Measurements from ENCODE around the gene PAF1. TPM values are rescaled to one million over a fixed set of nuclear protein-coding genes. Genes with fewer than 3 reads are reported as not detected.
A peak's percentile ranks its signal among the peaks of the same experiment; 100 is the strongest.

The PAF1 gene
- total RNA-seq, 1 donor from 2014 or later, result 15.6 TPM

GRCh38 chr19:39388657-39389056 lies 2.2 kb downstream of the PAF1 start:
- Histone ChIP-seq H2AFZ (replicated peaks) (no peak overlapping the region), H3K4me1 (peaks cover 5% of the 10 kb centered on the region), H4K20me1 (ENCODE audit: low read depth) (peaks cover 20% of the 10 kb centered on the region), H3K9me3 (ENCODE audit: low read depth) (no peaks in the 10 kb centered on the region), H3K79me2 (ENCODE audit: low read depth) (peaks cover 32% of the 10 kb centered on the region), H3K9ac (no peak overlapping the region), H3K27me3 (no peaks in the 10 kb centered on the region), H3F3A (ENCODE audit: low read depth) (peaks cover 38% of the 10 kb centered on the region), H3K4me2 (no peak overlapping the region), H3K27ac (no peak overlapping the region), H3K36me3 (no peaks in the 10 kb centered on the region), H3K4me3 (no peak overlapping the region)
- Mint-ChIP-seq H3K36me3 (peaks cover 23% of the 10 kb centered on the region), H3K9me3 (no peaks in the 10 kb centered on the region), H3K4me1 (peaks cover 16% of the 10 kb centered on the region), H3K4me3 (peak overlapping the region; percentile 67), H3K27me3 (ENCODE audit: insufficient read depth, low read depth) (peaks cover 8% of the 10 kb centered on the region), H3K27ac (no peak overlapping the region)
- no peak for TF ChIP-seq CTCF (IDR thresholded peaks at IDR 0.05)
- no peak for DNase-seq (ENCODE audit: low spot score)

GRCh38 chr19:39386557-39386956 lies 4.3 kb downstream of the PAF1 start:
- H3K36me3 ChIP-seq, result no peaks in the 10 kb centered on the region
- H3K27ac Mint-ChIP-seq, result no peak overlapping the region
- no peak overlapping the region for H2AFZ ChIP-seq (replicated peaks)
- H3K9me3 ChIP-seq (ENCODE audit: low read depth), result no peaks in the 10 kb centered on the region
- DNase-seq (ENCODE audit: low spot score), result no peak
- H3K36me3 Mint-ChIP-seq, result peaks cover 27% of the 10 kb centered on the region
- H3F3A ChIP-seq (ENCODE audit: low read depth), result peaks cover 34% of the 10 kb centered on the region
- H3K4me1 Mint-ChIP-seq, result peaks cover 10% of the 10 kb centered on the region
- TF ChIP-seq CTCF (IDR thresholded peaks at IDR 0.05) (no peak), EZH2 (IDR thresholded peaks at IDR 0.05) (no peak), EZH2phosphoT487 (IDR thresholded peaks at IDR 0.05) (no peak)
- H4K20me1 ChIP-seq (ENCODE audit: low read depth), result peaks cover 14% of the 10 kb centered on the region
- peaks cover 8% of the 10 kb centered on the region for H3K27me3 Mint-ChIP-seq (ENCODE audit: insufficient read depth, low read depth)
- no peak overlapping the region for H3K4me3 Mint-ChIP-seq
- H3K9ac ChIP-seq, result no peak overlapping the region
- H3K4me3 ChIP-seq, result no peak overlapping the region
- no peaks in the 10 kb centered on the region for H3K9me3 Mint-ChIP-seq
- H3K4me2 ChIP-seq, result no peak overlapping the region
- no peaks in the 10 kb centered on the region for H3K4me1 ChIP-seq
- H3K79me2 ChIP-seq (ENCODE audit: low read depth), result peaks cover 13% of the 10 kb centered on the region
- H3K27ac ChIP-seq, result no peak overlapping the region
- H3K27me3 ChIP-seq, result no peaks in the 10 kb centered on the region

GRCh38 chr19:39385629-39386411 lies 5.1 kb downstream of the PAF1 start:
- no peak overlapping the region for H3K27ac ChIP-seq
- H3K9me3 ChIP-seq (ENCODE audit: low read depth), result no peaks in the 10 kb centered on the region
- H3K36me3 Mint-ChIP-seq, result peaks cover 35% of the 10 kb centered on the region

More at GRCh38 chr19:39385629-39386411, 5.1 kb downstream of the PAF1 start:
- Histone ChIP-seq H3K36me3 (no peaks in the 10 kb centered on the region), H3K4me2 (no peak overlapping the region), H3K9ac (no peak overlapping the region), H3K4me3 (no peak overlapping the region), H4K20me1 (ENCODE audit: low read depth) (peaks cover 17% of the 10 kb centered on the region), H3K79me2 (ENCODE audit: low read depth) (peaks cover 10% of the 10 kb centered on the region), H3K27me3 (no peaks in the 10 kb centered on the region), H3F3A (ENCODE audit: low read depth) (peaks cover 30% of the 10 kb centered on the region), H2AFZ (replicated peaks) (no peak overlapping the region), H3K4me1 (no peaks in the 10 kb centered on the region)
- no peak for DNase-seq (ENCODE audit: low spot score)
- Mint-ChIP-seq H3K9me3 (no peaks in the 10 kb centered on the region), H3K4me1 (peaks cover 5% of the 10 kb centered on the region), H3K27ac (peak overlapping the region; percentile 5), H3K27me3 (ENCODE audit: insufficient read depth, low read depth) (peaks cover 5% of the 10 kb centered on the region), H3K4me3 (peak overlapping the region; percentile 69)
- no peak for TF ChIP-seq EZH2 (IDR thresholded peaks at IDR 0.05)
- TF ChIP-seq EZH2phosphoT487 (IDR thresholded peaks at IDR 0.05), result no peak
- TF ChIP-seq CTCF (IDR thresholded peaks at IDR 0.05), result no peak

Data from neural progenitor cell (in vitro differentiated cells).